ENCODE measurements around the gene HRH1.

Gene HRH1

GRCh38 chr3:11302444-11302843 lies 148.2 kb downstream of the HRH1 start:
- DNase-seq (ENCODE audit: low read depth) = no peak
- no peak overlapping the region for H3K4me3 ChIP-seq (ENCODE audit: low read depth, low read length)
- no peak for TF ChIP-seq CTCF (IDR thresholded peaks at IDR 0.05; ENCODE audit: low read depth, low read length, missing control alignments)

- no peak overlapping the region for H3K4me3 ChIP-seq (ENCODE audit: low read depth, low read length)
- no peak for TF ChIP-seq CTCF (IDR thresholded peaks at IDR 0.05; ENCODE audit: low read depth, low read length, missing control alignments)
- DNase-seq (ENCODE audit: low read depth) = no peak
Observed at GRCh38 chr3:11304175-11304574, 149.9 kb downstream of the HRH1 start.

- no peak overlapping the region for H3K4me3 ChIP-seq (ENCODE audit: low read depth, low read length)
- DNase-seq (ENCODE audit: low read depth) = no peak
- TF ChIP-seq CTCF (IDR thresholded peaks at IDR 0.05; ENCODE audit: low read depth, low read length, missing control alignments) = no peak
Observed at GRCh38 chr3:11305509-11305908, 151.2 kb downstream of the HRH1 start.

- no peak for DNase-seq (ENCODE audit: low read depth)
- TF ChIP-seq CTCF (IDR thresholded peaks at IDR 0.05; ENCODE audit: low read depth, low read length, missing control alignments) = no peak
- no peak overlapping the region for H3K4me3 ChIP-seq (ENCODE audit: low read depth, low read length)
Observed at GRCh38 chr3:11306817-11307589, 152.7 kb downstream of the HRH1 start.

GRCh38 chr3:11307830-11308432 lies 153.6 kb downstream of the HRH1 start:
- no peak for TF ChIP-seq CTCF (IDR thresholded peaks at IDR 0.05; ENCODE audit: low read depth, low read length, missing control alignments)
- no peak for DNase-seq (ENCODE audit: low read depth)
- no peak overlapping the region for H3K4me3 ChIP-seq (ENCODE audit: low read depth, low read length)

GRCh38 chr3:11310258-11310657 lies 156.0 kb downstream of the HRH1 start:
- TF ChIP-seq CTCF (IDR thresholded peaks at IDR 0.05; ENCODE audit: low read depth, low read length, missing control alignments) = no peak
- H3K4me3 ChIP-seq (ENCODE audit: low read depth, low read length) = no peak overlapping the region
- DNase-seq (ENCODE audit: low read depth) = no peak

- no peak for TF ChIP-seq CTCF (IDR thresholded peaks at IDR 0.05; ENCODE audit: low read depth, low read length, missing control alignments)
- no peak for DNase-seq (ENCODE audit: low read depth)
- no peak overlapping the region for H3K4me3 ChIP-seq (ENCODE audit: low read depth, low read length)
Observed at GRCh38 chr3:11312166-11312565, 157.9 kb downstream of the HRH1 start.

All from GM12864 (cell line).